ENCODE results near the gene KRT25. TPM values are rescaled to one million over a fixed set of nuclear protein-coding genes. Genes with fewer than 3 reads are reported as not detected.

The KRT25 gene
- total RNA-seq (not detected), polyA plus RNA-seq (ENCODE audit: insufficient read length in 6 of 6) (not detected)
- long read RNA-seq, donor 1, result 0 reads
- long read RNA-seq, donor 2, result 0 reads
- long read RNA-seq, donor 3, result 0 reads
- long read RNA-seq, donor 4, result 0 reads
- long read RNA-seq, donor 5, result 0 reads
- long read RNA-seq, donor 6, result 0 reads
- long read RNA-seq, donor 7, result 0 reads
- long read RNA-seq, donor 8, result 0 reads
- long read RNA-seq, donor 9, result 0 reads
- long read RNA-seq, donor 10, result 0 reads
- long read RNA-seq, donor 11, result 0 reads
- long read RNA-seq, donor 12, result 0 reads

GRCh38 chr17:40755231-40755630 is at the start of gene KRT25:
TSS of gene KRT25 (minus strand) at chr17:40755331. CDS start at chr17:40755271, 60 bp downstream.
- Histone ChIP-seq H3K4me1 (no peaks in the 10 kb centered on the region), H3K27ac (no peak within 1 kb of the TSS), H3K27me3 (peaks cover 0 to 5% of the 10 kb centered on the region in 2 donors), H3K4me3 (no peak within 1 kb of the TSS), H3K36me3 (no peaks in the 10 kb centered on the region), H3K9me3 (peaks cover 0 to 19% of the 10 kb centered on the region in 2 donors)
- no peak for TF ChIP-seq CTCF (IDR thresholded peaks at IDR 0.05)
- DNase-seq (no peak), ATAC-seq (no peak)
- intact Hi-C loops (cut with DNase I), result no loop called here

- peak; percentile 61 to 91 for TF ChIP-seq CTCF (IDR thresholded peaks at IDR 0.05)
- Histone ChIP-seq H3K4me3 (no peak overlapping the region), H3K4me1 (no peaks in the 10 kb centered on the region), H3K36me3 (no peaks in the 10 kb centered on the region), H3K27ac (no peak overlapping the region), H3K9me3 (no peaks in the 10 kb centered on the region), H3K27me3 (peaks cover 20 to 82% of the 10 kb centered on the region in 2 donors)
- intact Hi-C loops (cut with DNase I), result loop anchor here in 1 of 2 donors (10.0 kb wide), 1 partner anchor 861 kb away; no protein-coding TSS in a partner anchor
- DNase-seq (peak; percentile 47 to 88 (median 73)), ATAC-seq (peak; percentile 100)
Measured at GRCh38 chr17:40803617-40804082, 48.5 kb upstream of the KRT25 start.

- no peak overlapping the region for H3K4me3 ChIP-seq
- H3K4me1 ChIP-seq, result no peaks in the 10 kb centered on the region
- intact Hi-C loops (cut with DNase I), result loop anchor here in 1 of 2 donors (10.0 kb wide), 1 partner anchor 864 kb away; no protein-coding TSS in a partner anchor
- peaks cover 22 to 79% of the 10 kb centered on the region in 2 donors for H3K27me3 ChIP-seq
- TF ChIP-seq CTCF (IDR thresholded peaks at IDR 0.05), result no peak
- H3K36me3 ChIP-seq, result no peaks in the 10 kb centered on the region
- ATAC-seq (no peak), DNase-seq (no peak)
- no peak overlapping the region for H3K27ac ChIP-seq
- H3K9me3 ChIP-seq, result no peaks in the 10 kb centered on the region
Measured at GRCh38 chr17:40801157-40801556, 46.0 kb upstream of the KRT25 start.

- intact Hi-C loops (cut with DNase I), result loop anchor here in 1 of 2 donors (10.0 kb wide), 1 partner anchor 864 kb away; no protein-coding TSS in a partner anchor
- no peaks in the 10 kb centered on the region for H3K4me1 ChIP-seq
- H3K27ac ChIP-seq, result no peak overlapping the region
- H3K36me3 ChIP-seq, result no peaks in the 10 kb centered on the region
- DNase-seq, result no peak
- no peaks in the 10 kb centered on the region for H3K9me3 ChIP-seq
- TF ChIP-seq CTCF (IDR thresholded peaks at IDR 0.05), result no peak
- H3K4me3 ChIP-seq, result no peak overlapping the region
- ATAC-seq, result no peak
- H3K27me3 ChIP-seq, result peaks cover 22 to 74% of the 10 kb centered on the region in 2 donors
Measured at GRCh38 chr17:40800381-40800780, 45.2 kb upstream of the KRT25 start.

- Histone ChIP-seq H3K27me3 (peaks cover 22 to 69% of the 10 kb centered on the region in 2 donors), H3K9me3 (no peaks in the 10 kb centered on the region), H3K4me3 (no peak within 1 kb of the TSS), H3K36me3 (no peaks in the 10 kb centered on the region), H3K27ac (no peak within 1 kb of the TSS), H3K4me1 (no peaks in the 10 kb centered on the region)
- intact Hi-C loops (cut with DNase I), result loop anchor here in 1 of 2 donors (10.0 kb wide), 1 partner anchor 865 kb away; no protein-coding TSS in a partner anchor
- no peak for TF ChIP-seq CTCF (IDR thresholded peaks at IDR 0.05)
- no peak for DNase-seq
- ATAC-seq, result no peak
Measured at GRCh38 chr17:40799859-40800258, 44.7 kb upstream of the KRT25 start, which contains the start of gene KRT28. TSS of gene KRT28 (minus strand) at chr17:40799959. CDS start at chr17:40799893, 66 bp downstream.

All from left lung (tissue), 14 donors.